Effector memory CD4-positive, alpha-beta T cell (primary cell): ENCODE results near the gene SLC9B1.
"Not testable (repeated sequence)": the region's sequence is repeated elsewhere in the genome, so short reads cannot be mapped to it uniquely, and the experiment has no call there.

Experiments used
- DNase-seq, 3 donors: peaks; one replicate each; pipeline ENCODE4 v3.0.0-alpha.2; 2020
- H3K27ac ChIP-seq: 2 replicates; pipeline ENCODE4 v1.7.0; 2013; ENCODE audit warnings: mild to moderate bottlenecking, low read length, moderate library complexity; ENCODE audit not compliant: insufficient read depth, poor library complexity, severe bottlenecking
- H3K27me3 ChIP-seq: replicated peaks from 2 replicates; pipeline ENCODE4 v1.7.0; 2013; ENCODE audit warnings: mild to moderate bottlenecking, low read length; ENCODE audit not compliant: insufficient read depth, control insufficient read depth, poor library complexity, severe bottlenecking
- H3K36me3 ChIP-seq: 2 replicates; pipeline ENCODE4 v1.7.0; 2013; ENCODE audit warnings: mild to moderate bottlenecking, low read length, moderate library complexity; ENCODE audit not compliant: control insufficient read depth, insufficient read depth
- H3K4me1 ChIP-seq: 2 replicates; pipeline ENCODE4 v1.7.0; 2013; ENCODE audit warnings: low read length, mild to moderate bottlenecking; ENCODE audit not compliant: control insufficient read depth, insufficient read depth, poor library complexity, severe bottlenecking
- H3K4me3 ChIP-seq: 2 replicates; pipeline ENCODE4 v1.7.0; 2013; ENCODE audit warnings: low read length, low read depth, mild to moderate bottlenecking; ENCODE audit not compliant: insufficient read depth, poor library complexity, severe bottlenecking
- H3K9me3 ChIP-seq: 2 replicates; pipeline ENCODE4 v1.7.0; 2013; ENCODE audit warnings: mild to moderate bottlenecking, low read length, moderate library complexity; ENCODE audit not compliant: control insufficient read depth

Gene SLC9B1

DNA sequence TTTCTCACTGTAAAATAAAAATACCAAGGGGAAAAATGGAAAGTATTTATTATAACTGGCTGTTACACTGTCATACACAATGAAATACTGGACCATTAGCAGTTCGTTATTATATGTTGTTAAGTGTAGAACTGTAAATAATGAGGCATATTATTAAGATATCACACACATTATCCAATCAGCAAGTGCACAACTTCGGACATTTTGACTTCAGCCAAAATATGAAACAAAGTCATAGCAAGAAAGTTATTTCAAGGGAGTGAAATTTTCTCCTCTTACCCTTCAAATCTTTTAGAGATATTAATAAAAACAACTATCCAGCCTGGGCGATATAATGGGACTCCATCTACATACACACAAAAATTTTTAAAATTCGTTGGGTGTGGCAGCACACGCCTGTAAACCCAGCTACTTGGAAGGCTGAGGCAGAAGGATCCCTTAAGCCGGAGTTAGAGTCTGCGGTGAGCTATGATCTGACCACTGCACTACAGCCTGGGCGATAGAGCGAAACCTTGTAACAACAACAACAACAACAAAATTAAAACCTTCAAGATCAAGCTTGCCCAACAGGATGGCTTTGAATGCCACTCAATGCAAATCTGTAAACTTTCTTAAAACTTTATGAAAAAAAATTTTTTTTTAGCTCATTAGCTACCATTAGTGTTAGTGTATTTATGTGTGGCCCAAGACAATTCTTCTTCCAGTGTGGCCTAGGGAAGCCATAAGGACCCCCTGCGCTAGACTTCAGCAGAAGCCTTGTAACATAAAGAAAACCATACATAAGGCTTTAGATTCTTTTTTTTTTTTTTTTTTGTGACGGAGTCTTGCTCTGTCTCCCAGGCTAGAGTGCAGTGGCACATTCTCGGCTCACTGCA is 152.0 kb downstream of the SLC9B1 start:
- Histone ChIP-seq H3K4me1 (no peaks in the 10 kb centered on the region), H3K27ac (peak overlapping the region; percentile 92), H3K9me3 (no peaks in the 10 kb centered on the region), H3K27me3 (no peaks in the 10 kb centered on the region), H3K4me3 (no peak overlapping the region), H3K36me3 (no peaks in the 10 kb centered on the region)
- DNase-seq, result no peak

DNA sequence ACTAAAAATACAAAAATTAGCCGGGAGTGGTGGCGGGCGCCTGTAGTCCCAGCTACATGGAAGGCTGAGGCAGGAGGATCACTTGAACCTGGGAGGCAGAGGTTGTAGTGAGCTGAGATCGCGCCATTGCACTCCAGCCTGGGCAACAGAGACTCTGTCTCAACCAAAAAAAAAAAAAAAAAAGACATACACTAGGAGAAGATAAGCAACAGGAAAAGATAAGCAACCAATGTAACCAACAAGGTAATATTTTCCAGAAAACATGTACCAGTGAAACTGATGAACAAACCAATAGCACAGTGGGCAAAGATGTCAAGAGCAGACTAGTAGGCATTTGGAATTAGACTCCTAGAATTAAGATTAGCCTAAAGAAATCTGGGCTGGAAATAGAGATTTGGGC is 154.2 kb downstream of the SLC9B1 start:
- not testable (repeated sequence) for H3K4me3 ChIP-seq, H3K27me3 ChIP-seq, DNase-seq, H3K4me1 ChIP-seq, H3K9me3 ChIP-seq, H3K36me3 ChIP-seq, H3K27ac ChIP-seq

- DNase-seq, result no peak
- H3K36me3 ChIP-seq, result no peaks in the 10 kb centered on the region
- no peaks in the 10 kb centered on the region for H3K9me3 ChIP-seq
- H3K4me3 ChIP-seq, result no peak overlapping the region
- no peaks in the 10 kb centered on the region for H3K4me1 ChIP-seq
- H3K27me3 ChIP-seq, result no peaks in the 10 kb centered on the region
- no peak overlapping the region for H3K27ac ChIP-seq
These were observed 156.8 kb downstream of the SLC9B1 start for GRCh38 chr4:102862747-102863146.

- no peak for DNase-seq
- H3K27ac ChIP-seq, result no peak overlapping the region
- no peaks in the 10 kb centered on the region for H3K4me1 ChIP-seq
- H3K27me3 ChIP-seq, result no peaks in the 10 kb centered on the region
- H3K9me3 ChIP-seq, result no peaks in the 10 kb centered on the region
- no peaks in the 10 kb centered on the region for H3K36me3 ChIP-seq
- H3K4me3 ChIP-seq, result no peak overlapping the region
These were observed 157.5 kb downstream of the SLC9B1 start for GRCh38 chr4:102862016-102862415.

- Histone ChIP-seq H3K27me3 (no peaks in the 10 kb centered on the region), H3K9me3 (no peaks in the 10 kb centered on the region), H3K4me3 (no peak overlapping the region), H3K27ac (no peak overlapping the region), H3K36me3 (no peaks in the 10 kb centered on the region), H3K4me1 (no peaks in the 10 kb centered on the region)
- DNase-seq, result no peak
These were observed 158.7 kb downstream of the SLC9B1 start for GRCh38 chr4:102860611-102861324.

DNA sequence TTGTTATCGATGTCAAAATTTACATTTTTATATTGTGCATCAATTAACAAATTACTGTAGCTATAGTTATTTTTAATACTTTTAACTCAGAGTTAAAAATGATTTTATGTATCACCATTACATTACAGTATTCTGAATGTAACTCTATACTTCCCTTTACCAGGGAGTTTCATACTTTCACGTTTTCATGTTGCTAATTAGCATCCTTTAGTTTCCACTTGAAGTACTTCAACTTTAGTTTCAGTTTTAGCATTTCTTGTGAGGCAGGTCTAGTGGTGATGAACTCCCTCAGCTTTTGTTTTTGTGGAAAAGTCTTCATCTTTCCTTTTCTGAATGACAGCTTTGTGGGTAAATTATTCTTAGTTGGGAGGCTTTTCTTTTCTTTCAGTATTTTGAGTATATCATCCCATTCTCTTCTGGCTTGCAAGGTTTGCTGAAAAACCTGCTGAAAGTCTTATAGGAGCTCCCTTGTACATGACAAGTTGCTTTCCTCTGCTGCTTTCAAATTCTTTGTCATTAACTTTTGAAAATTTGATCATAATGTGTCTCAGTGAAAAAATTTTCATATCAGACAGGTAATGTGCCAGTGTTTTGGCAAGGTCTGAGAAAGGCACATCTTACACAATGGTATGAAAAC is 160.6 kb downstream of the SLC9B1 start:
- H3K9me3 ChIP-seq, result no peaks in the 10 kb centered on the region
- H3K4me1 ChIP-seq, result no peaks in the 10 kb centered on the region
- no peaks in the 10 kb centered on the region for H3K27me3 ChIP-seq
- H3K27ac ChIP-seq, result no peak overlapping the region
- no peak overlapping the region for H3K4me3 ChIP-seq
- H3K36me3 ChIP-seq, result no peaks in the 10 kb centered on the region
- no peak for DNase-seq
